K562 (cell line): ENCODE results near the gene HELZ. TPM values are rescaled to one million over a fixed set of nuclear protein-coding genes. Genes with fewer than 3 reads are reported as not detected.

ENCODE experiments used
- ATAC-seq: fragments of 200-7000 bp; cut with Tn5 transposase; 3 replicates; pipeline ENCODE4 v1.9.1; 2020; ENCODE audit warnings: moderate library complexity
- BruUV-seq: library from RNA; stranded (reverse); fragments of 400-500 nt; replicated peaks from 2 replicates; lab custom pipeline; 2021; lab: Mats Ljungman, UMichigan
- CTCF ChIA-PET: fragments of 300-600 bp; formaldehyde crosslinking; extraction: SDS; loops from one replicate; lab custom pipeline; 2021; ENCODE audit warnings: low intra/inter-chr PET ratio; lab: Yijun Ruan, JAX
- POLR2A ChIA-PET: fragments of 300-600, 350-650 bp; sonication (Branson Sonifier 250); formaldehyde crosslinking; extraction: SDS; loops from one replicate; lab custom pipeline; 2021; ENCODE audit warnings: antibody characterized with exemption, inconsistent platforms; lab: Yijun Ruan, JAX
- DNase-seq, 4 experiments: peaks; one replicate each; pipeline versions ENCODE4 v3.0.0 to v3.0.0-alpha.2; 2011 to 2018; ENCODE audit warnings: low spot score in 3 of 4, mixed read lengths in 3 of 4; ENCODE audit errors: extremely low read depth in 1 of 4
- FAIRE-seq: peaks from 2 replicates; lab custom pipeline; 2011; peaks lifted over from hg19 to GRCh38; lab: Jason Lieb, UNC
- H2AFZ ChIP-seq: 2 replicates; pipeline ENCODE4 v1.6.0; 2011; ENCODE audit warnings: low read depth, low read length, control low read depth, inconsistent platforms
- H3K27ac ChIP-seq: fragments of 200-600 bp; 3 replicates; pipeline ENCODE4 v1.8.0; 2011; ENCODE audit warnings: low read depth, mild to moderate bottlenecking, control low read depth, inconsistent platforms, low read length, moderate library complexity, mixed read lengths; ENCODE audit errors: extremely low read depth
- H3K27me3 ChIP-seq, 2 experiments: fragments of 300-600 bp in 1 of 2; 2 replicates in 1 of 2; 3 replicates in 1 of 2; pipeline versions ENCODE4 v1.6.0 to v1.8.0; 2011; ENCODE audit warnings: inconsistent platforms in 2 of 2, low read length in 2 of 2, mild to moderate bottlenecking in 1 of 2, mixed read lengths in 1 of 2, moderate library complexity in 1 of 2; ENCODE audit not compliant: control insufficient read depth in 2 of 2, insufficient read depth in 2 of 2
- H3K36me3 ChIP-seq: fragments of 300-600 bp; 3 replicates; pipeline ENCODE4 v1.8.0; 2011; ENCODE audit warnings: mild to moderate bottlenecking, low read length, inconsistent platforms; ENCODE audit not compliant: control insufficient read depth, insufficient read depth
- H3K4me1 ChIP-seq, 2 experiments: fragments of 200-600 bp in 1 of 2; replicated peaks in 1 of 2; 2 replicates in 1 of 2; 3 replicates in 1 of 2; pipeline versions ENCODE4 v1.5.1 to v1.8.0; 2011; ENCODE audit warnings: inconsistent platforms in 2 of 2, low read length in 2 of 2, mild to moderate bottlenecking in 1 of 2, mixed read lengths in 1 of 2, moderate library complexity in 1 of 2; ENCODE audit not compliant: control insufficient read depth in 2 of 2, insufficient read depth in 2 of 2
- H3K4me2 ChIP-seq: 2 replicates; pipeline ENCODE4 v1.6.1; 2011; ENCODE audit warnings: low read length, control low read depth, inconsistent platforms, mixed read lengths; ENCODE audit not compliant: insufficient read depth
- H3K4me3 ChIP-seq: fragments of 200-600 bp; sonication (generic), shearing (Covaris generic); 2 replicates; pipeline ENCODE4 v1.5.1; 2016; ENCODE audit warnings: control low read depth, inconsistent platforms
- H3K79me2 ChIP-seq: fragments of 200-600 bp; 3 replicates; pipeline ENCODE4 v1.8.0; 2011; ENCODE audit warnings: low read length, inconsistent platforms; ENCODE audit not compliant: control insufficient read depth, insufficient read depth
- H3K9ac ChIP-seq, 2 experiments: 2 replicates each; pipeline versions ENCODE4 v1.6.0 to v1.6.1; 2011; ENCODE audit warnings: low read depth in 2 of 2, low read length in 2 of 2, control low read depth in 1 of 2, inconsistent platforms in 1 of 2, mild to moderate bottlenecking in 1 of 2, mixed read lengths in 1 of 2; ENCODE audit not compliant: insufficient read depth in 1 of 2
- H3K9me1 ChIP-seq: one replicate; pipeline ENCODE4 v1.6.0; 2011; ENCODE audit warnings: inconsistent platforms, mild to moderate bottlenecking, low read length, moderate library complexity; ENCODE audit not compliant: control insufficient read depth, insufficient read depth
- H3K9me3 ChIP-seq: replicated peaks from 2 replicates; pipeline ENCODE4 v1.5.1; 2011; ENCODE audit warnings: low read depth, low read length, inconsistent platforms; ENCODE audit not compliant: control insufficient read depth, insufficient read depth
- H4K20me1 ChIP-seq: replicated peaks from 2 replicates; pipeline ENCODE4 v1.6.1; 2011; ENCODE audit warnings: low read length, inconsistent platforms, mixed read lengths; ENCODE audit not compliant: control insufficient read depth, insufficient read depth
- ARID1B ChIP-seq: fragments of 450-650 bp; IDR thresholded peaks from 2 replicates; pipeline ENCODE4 v1.6.1; 2016; ENCODE audit warnings: antibody characterized with exemption, mild to moderate bottlenecking, inconsistent platforms
- FOSL1 ChIP-seq: fragments of 200-800 bp; sonication (Bioruptor generic); conservative IDR thresholded peaks from 2 replicates; pipeline ENCODE4 v1.6.1; 2016; ENCODE audit warnings: missing genetic modification characterization, missing compliant biosample characterization
- HDAC2 ChIP-seq: fragments of 450-650 bp; IDR thresholded peaks from 2 replicates; pipeline ENCODE4 v1.6.1; 2016; ENCODE audit warnings: mild to moderate bottlenecking
- IRF1 ChIP-seq: sonication (generic); formaldehyde crosslinking; IDR thresholded peaks from 2 replicates; pipeline ENCODE4 v1.8.0; 2022; ENCODE audit warnings: missing genetic modification reagents, mild to moderate bottlenecking, borderline replicate concordance
- MEIS2 ChIP-seq: fragments of 450-650 bp; IDR thresholded peaks from 2 replicates; pipeline ENCODE4 v1.6.1; 2014; ENCODE audit warnings: mild to moderate bottlenecking; ENCODE audit not compliant: partially characterized antibody
- NBN ChIP-seq: fragments of 450-650 bp; IDR thresholded peaks from 2 replicates; pipeline ENCODE4 v1.6.1; 2016; ENCODE audit warnings: low read depth, mild to moderate bottlenecking
- NFE2 ChIP-seq: IDR thresholded peaks from 2 replicates; pipeline ENCODE4 v1.6.1; 2014; ENCODE audit warnings: antibody characterized with exemption, low read depth
- SMC3 ChIP-seq: conservative IDR thresholded peaks from 2 replicates; pipeline ENCODE4 v1.6.1; 2011; ENCODE audit warnings: low read depth, low read length, improper control_type of control experiment; ENCODE audit not compliant: insufficient read depth
- TAF7 ChIP-seq: fragments of 450-650 bp; IDR thresholded peaks from 2 replicates; pipeline ENCODE4 v1.6.1; 2016; ENCODE audit warnings: missing genetic modification characterization, missing compliant biosample characterization
- XRCC4 ChIP-seq: IDR thresholded peaks from one replicate; pipeline ENCODE4 v1.6.1; 2011; ENCODE audit not compliant: insufficient read depth, insufficient read length; ENCODE audit errors: extremely low read depth
- ZNF143 ChIP-seq: sonication (generic); formaldehyde crosslinking; IDR thresholded peaks from 2 replicates; pipeline ENCODE4 v1.9.0; 2022; ENCODE audit warnings: mild to moderate bottlenecking, missing genetic modification reagents
- ZNF165 ChIP-seq: fragments of 250-450 bp; sonication (Bioruptor Pico); IDR thresholded peaks from 2 replicates; pipeline ENCODE4 v1.4.0; 2020; ENCODE audit warnings: borderline replicate concordance
- ZNF668 ChIP-seq: fragments of 250-450 bp; sonication (Bioruptor Pico); IDR thresholded peaks from 2 replicates; pipeline ENCODE4 v1.8.0; 2022; ENCODE audit warnings: mild to moderate bottlenecking, inconsistent platforms
- ZNF695 ChIP-seq: fragments of 450-650 bp; formaldehyde crosslinking; IDR thresholded peaks from 2 replicates; pipeline ENCODE4 v1.4.0; 2020; ENCODE audit warnings: mild to moderate bottlenecking, moderate library complexity
- WGBS: fragments of 100-300 bp; shearing (Covaris generic); methylation state at CpG from one replicate; pipeline ENCODE4 v1.1.6; 2016; ENCODE audit warnings: low coverage, mixed read lengths; ENCODE audit not compliant: insufficient coverage; ENCODE audit errors: missing lambda C conversion rate; 5-methylcytosine and 5-hydroxymethylcytosine counted together
- in situ Hi-C: fragments of 300-500 bp; cut with MboI; formaldehyde crosslinking; loops from 4 replicates; pipeline ENCODE4 v1.15.0; 2018; ENCODE audit warnings: inconsistent platforms, mixed read lengths
- intact Hi-C: fragments of 100-400 bp; cut with micrococcal nuclease; formaldehyde crosslinking; loops from 2 replicates; pipeline ENCODE4 v1.14.2; 2022
- polyA plus RNA-seq, 8 experiments: library from polyadenylated mRNA; depleted of rRNA in 4 of 8; stranded (reverse) in 5 of 8; unstranded in 3 of 8; fragments of >200 nt; fragmentation: Nextera tagmentation in 2 of 8; fragmentation: Illumina TruSeq in 1 of 8; extraction: Ambion mirVana in 2 of 8; extraction: Trizol in 1 of 8; gene quantifications; 2 replicates each; pipeline versions ENCODE4 v1.2.1 to v1.2.3, GENCODE V29; 2011 to 2014; ENCODE audit warnings: inconsistent platforms in 1 of 8, missing spikeins in 1 of 8
- total RNA-seq, 7 experiments: library from RNA; depleted of rRNA in 6 of 7; stranded (reverse); fragments of >200 nt in 6 of 7; fragmentation: Illumina TruSeq in 2 of 7; extraction: Trizol in 2 of 7; gene quantifications; 2 replicates each; pipeline versions ENCODE4 v1.2.1 to v1.2.3, GENCODE V29; 2011 to 2021; ENCODE audit warnings: low replicate concordance in 1 of 7
- TF ChIP-seq, protein P1 (sequence below): fragments of 450-650 bp; IDR thresholded peaks from 2 replicates; pipeline ENCODE4 v1.6.1; 2016; ENCODE audit warnings: mild to moderate bottlenecking

Gene HELZ
- total and polyA plus RNA-seq, 9 of the 15 experiments (the other 6 are each of a cell fraction or from before 2014, with no cell fraction given), result 5.2 to 39.8 (median 17.3) TPM

DNA sequence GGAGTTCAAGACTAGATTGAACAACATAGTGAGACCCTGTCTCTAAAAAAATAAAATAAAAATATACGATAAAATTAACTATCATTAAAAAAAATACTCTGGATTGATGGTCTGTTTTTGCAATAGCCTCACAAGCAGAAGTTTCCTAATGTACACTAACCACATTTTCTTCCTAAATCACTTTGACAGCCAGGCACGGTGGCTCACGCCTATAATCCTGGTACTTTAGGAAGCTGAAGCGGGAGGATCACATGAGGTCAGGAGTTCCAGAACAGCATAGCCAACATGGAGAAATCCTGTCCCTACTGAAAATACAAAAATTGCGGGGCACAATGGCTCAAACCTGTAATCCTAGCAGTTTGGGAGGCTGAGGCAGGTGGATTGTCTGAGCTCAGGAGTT, 64.7 kb downstream of the HELZ start:
- ATAC-seq, result no peak
- POLR2A ChIA-PET, result interaction anchor here (0.6 to 1.0 kb wide), 2 partner anchors 10 to 1950 kb away, joined by 3 read pairs; no protein-coding TSS in a partner anchor
- H3K27ac ChIP-seq, result no peak overlapping the region
- no peak overlapping the region for H3K9ac ChIP-seq
- no peak overlapping the region for H3K4me3 ChIP-seq
- H3K4me1 ChIP-seq, result no peaks in the 10 kb centered on the region
- peaks cover 30% of the 10 kb centered on the region; the same call in 2 of the 3 replicates for H3K36me3 ChIP-seq
- in situ Hi-C loops, result no loop called here
- no peaks in the 10 kb centered on the region for H4K20me1 ChIP-seq
- CTCF ChIA-PET, result no interaction called here
- H3K79me2 ChIP-seq, result no peaks in the 10 kb centered on the region
- no peak for FAIRE-seq
- DNase-seq, result no peak
- H3K9me1 ChIP-seq, result no peaks in the 10 kb centered on the region
- TF ChIP-seq SMC3 (no peak), MEIS2 (peak; percentile 16)
- TF ChIP-seq, all 486 proteins: peak for 1
- Histone ChIP-seq H3K9me3 (no peaks in the 10 kb centered on the region), H3K4me2 (no peak overlapping the region), H2AFZ (no peak overlapping the region), H3K27me3 (no peaks in the 10 kb centered on the region)
- 78% methylated on average over 5 of the region's 5 CpGs for WGBS
- intact Hi-C loops, result no loop called here
- BruUV-seq, result no TSS peak

- Histone ChIP-seq H4K20me1 (no peaks in the 10 kb centered on the region), H3K36me3 (peaks cover 38% of the 10 kb centered on the region; the same call in 2 of the 3 replicates), H3K9me3 (no peaks in the 10 kb centered on the region), H3K4me1 (no peaks in the 10 kb centered on the region), H3K27me3 (no peaks in the 10 kb centered on the region), H3K9me1 (no peaks in the 10 kb centered on the region), H3K27ac (no peak overlapping the region), H3K79me2 (no peaks in the 10 kb centered on the region), H3K9ac (no peak overlapping the region), H2AFZ (no peak overlapping the region), H3K4me2 (no peak overlapping the region), H3K4me3 (no peak overlapping the region)
- intact Hi-C loops (no loop called here), in situ Hi-C loops (no loop called here)
- ChIA-PET POLR2A (interaction anchor here (0.6 to 1.1 kb wide), 3 partner anchors 11 to 187 kb away, joined by 3 read pairs; no protein-coding TSS in a partner anchor), CTCF (no interaction called here)
- FAIRE-seq (no peak), ATAC-seq (no peak), DNase-seq (no peak)
- BruUV-seq, result no TSS peak
- WGBS, result 72% methylated on average over 4 of the region's 4 CpGs
- TF ChIP-seq NBN (no peak), ARID1B (no peak), HDAC2 (no peak), ZNF668 (CRISPR knock-in tag) (no peak), IRF1 (CRISPR knock-in tag) (no peak), XRCC4 (no peak), ZNF695 (CRISPR knock-in tag) (no peak), FOSL1 (tag) (no peak), TAF7 (tag) (no peak), ZNF143 (CRISPR knock-in tag) (no peak), ZNF165 (CRISPR knock-in tag) (no peak), NFE2 (no peak)
- TF ChIP-seq, protein P1, sequence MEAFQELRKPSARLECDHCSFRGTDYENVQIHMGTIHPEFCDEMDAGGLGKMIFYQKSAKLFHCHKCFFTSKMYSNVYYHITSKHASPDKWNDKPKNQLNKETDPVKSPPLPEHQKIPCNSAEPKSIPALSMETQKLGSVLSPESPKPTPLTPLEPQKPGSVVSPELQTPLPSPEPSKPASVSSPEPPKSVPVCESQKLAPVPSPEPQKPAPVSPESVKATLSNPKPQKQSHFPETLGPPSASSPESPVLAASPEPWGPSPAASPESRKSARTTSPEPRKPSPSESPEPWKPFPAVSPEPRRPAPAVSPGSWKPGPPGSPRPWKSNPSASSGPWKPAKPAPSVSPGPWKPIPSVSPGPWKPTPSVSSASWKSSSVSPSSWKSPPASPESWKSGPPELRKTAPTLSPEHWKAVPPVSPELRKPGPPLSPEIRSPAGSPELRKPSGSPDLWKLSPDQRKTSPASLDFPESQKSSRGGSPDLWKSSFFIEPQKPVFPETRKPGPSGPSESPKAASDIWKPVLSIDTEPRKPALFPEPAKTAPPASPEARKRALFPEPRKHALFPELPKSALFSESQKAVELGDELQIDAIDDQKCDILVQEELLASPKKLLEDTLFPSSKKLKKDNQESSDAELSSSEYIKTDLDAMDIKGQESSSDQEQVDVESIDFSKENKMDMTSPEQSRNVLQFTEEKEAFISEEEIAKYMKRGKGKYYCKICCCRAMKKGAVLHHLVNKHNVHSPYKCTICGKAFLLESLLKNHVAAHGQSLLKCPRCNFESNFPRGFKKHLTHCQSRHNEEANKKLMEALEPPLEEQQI, result no peak
Measured at GRCh38 chr17:67178555-67178954, 66.4 kb downstream of the HELZ start.
